NCI-H128 (cell line): ENCODE data around the gene ARHGAP15.

Source experiments
- DNase-seq: peaks from one replicate; lab custom pipeline; 2025; ENCODE audit not compliant: unreplicated experiment; lab: John Stamatoyannopoulos, UW

The ARHGAP15 gene

DNA sequence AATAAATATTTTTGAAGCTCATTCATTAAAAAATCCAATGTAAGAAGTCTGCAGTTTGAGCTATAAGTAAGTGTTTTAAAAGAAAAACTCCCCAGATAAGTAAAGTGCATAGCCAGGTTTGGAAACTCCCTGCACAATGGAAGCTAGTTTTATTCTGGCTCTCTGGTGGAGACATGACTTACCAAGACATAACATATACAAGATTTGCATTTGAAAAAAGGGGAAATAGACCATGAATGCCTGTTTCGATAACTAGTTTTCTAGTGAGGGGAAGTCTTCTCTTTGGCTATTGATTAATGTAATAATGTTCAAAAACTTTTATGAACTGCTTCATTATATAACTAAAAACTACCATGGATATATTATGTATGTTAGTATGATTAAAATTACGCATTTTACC is 435.2 kb downstream of the ARHGAP15 start:
- DNase-seq: no peak

DNA sequence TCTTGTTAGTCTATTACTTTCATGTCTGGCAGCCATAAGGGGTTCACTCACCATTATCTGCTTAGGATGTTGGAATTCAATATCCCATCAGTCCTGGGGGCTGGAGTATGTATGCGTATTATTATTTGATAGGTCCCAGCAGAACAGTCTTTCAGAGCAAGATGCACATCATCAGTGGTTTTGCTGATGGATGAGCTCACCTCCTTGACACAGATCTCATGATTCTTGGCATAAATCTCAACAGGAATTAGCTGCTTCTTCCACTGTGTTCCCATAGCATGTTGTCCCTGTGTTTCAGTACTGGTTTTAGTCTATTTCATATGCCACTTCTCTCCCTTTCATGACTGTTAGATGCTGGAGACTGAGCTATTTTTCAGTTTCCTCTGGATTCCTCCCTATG is 442.5 kb downstream of the ARHGAP15 start:
- DNase-seq: no peak

DNA sequence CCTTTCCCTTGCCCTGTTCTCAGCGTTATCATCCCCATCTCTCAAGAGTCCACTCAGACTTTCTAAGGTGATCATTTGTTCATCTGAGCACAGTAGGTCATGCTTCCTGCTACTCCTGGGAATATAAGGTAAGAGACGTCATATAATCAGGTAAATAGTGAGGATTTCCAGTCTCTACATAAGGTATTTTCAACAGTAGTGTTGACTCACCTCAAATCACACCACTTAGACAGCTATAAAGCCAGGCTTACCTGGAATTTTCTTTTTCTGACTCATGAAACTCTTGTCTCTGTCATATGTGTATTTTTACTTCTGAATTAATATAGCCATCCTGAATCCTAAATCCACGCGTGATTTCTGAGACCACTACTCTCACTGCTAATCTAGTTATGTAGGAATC is 443.2 kb downstream of the ARHGAP15 start:
- DNase-seq: no peak

DNA sequence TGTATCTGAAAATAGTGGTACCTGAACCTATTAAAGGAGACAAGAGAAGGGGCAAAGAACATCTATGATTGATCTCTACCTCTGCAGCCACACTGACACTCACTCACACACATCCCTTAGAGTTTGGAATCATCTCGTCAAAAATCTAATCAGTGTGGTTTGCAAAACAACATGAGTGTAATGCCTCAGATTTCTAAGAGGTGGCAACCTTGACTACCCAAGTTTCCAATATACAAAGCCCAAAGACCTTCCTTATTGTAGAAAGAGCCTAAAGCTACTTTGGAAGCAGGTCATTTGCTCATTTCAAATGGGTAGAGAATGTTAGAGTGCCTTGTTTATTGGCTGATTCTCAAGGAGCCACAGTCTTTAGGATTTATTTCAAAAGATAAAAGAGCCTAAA is 444.9 kb downstream of the ARHGAP15 start:
- DNase-seq: no peak

DNA sequence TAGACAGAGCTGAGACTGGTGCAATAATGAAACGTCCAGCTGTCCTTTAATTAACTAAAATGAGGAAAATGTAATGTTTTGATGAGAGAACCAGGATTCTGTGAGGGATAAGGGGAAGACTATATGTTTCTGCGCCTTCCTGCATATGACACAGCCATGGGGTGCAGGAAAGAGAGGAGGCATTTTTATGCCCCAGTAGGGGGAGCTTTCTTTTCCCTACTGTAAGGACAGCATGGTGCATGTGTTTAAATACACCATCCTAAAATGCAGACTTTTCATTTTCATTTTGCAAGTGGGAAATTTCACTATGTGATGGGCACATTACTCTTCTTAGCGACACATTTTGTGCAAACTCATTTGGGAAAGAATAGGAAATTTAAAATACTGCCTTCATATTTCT is 446.1 kb downstream of the ARHGAP15 start:
- no peak for DNase-seq

DNA sequence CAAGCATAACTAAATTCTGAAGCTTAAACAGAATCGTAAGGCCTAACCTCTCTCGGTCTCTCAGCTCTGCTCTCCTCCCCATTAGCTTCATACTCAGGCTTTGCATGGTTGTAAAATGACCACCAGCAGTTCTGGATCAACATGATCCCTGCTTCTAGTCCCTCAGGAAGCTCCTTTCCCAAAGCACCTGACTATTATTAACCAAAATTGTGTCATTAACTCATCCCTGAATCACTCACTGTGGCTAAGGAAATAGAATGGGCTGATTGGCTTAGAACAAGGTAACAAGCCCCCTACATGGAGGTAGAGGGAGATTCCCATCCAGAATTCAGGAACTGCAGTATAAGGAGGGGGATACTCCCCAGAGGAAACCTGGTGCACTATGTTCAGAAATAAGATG is 448.3 kb downstream of the ARHGAP15 start:
- DNase-seq: no peak

DNA sequence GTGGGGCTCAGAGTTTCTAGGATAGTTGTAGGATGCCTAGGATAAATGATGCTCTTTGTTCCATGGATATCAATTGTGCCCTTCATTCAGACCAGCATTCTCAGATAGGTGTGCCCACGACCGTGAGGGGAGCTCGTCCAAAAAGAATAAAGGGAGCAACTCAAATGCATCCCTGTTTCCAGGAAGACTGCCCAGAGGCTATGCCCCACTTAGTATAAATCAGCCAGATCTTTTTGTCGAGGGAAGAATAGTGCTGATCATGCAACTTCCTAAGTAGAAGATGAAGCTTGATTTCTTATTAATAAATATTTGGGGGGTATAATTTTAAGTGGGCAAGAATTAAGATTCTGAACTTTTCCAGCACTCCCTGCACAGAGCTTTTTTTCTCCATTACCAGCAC is 450.2 kb downstream of the ARHGAP15 start:
- no peak for DNase-seq

DNA sequence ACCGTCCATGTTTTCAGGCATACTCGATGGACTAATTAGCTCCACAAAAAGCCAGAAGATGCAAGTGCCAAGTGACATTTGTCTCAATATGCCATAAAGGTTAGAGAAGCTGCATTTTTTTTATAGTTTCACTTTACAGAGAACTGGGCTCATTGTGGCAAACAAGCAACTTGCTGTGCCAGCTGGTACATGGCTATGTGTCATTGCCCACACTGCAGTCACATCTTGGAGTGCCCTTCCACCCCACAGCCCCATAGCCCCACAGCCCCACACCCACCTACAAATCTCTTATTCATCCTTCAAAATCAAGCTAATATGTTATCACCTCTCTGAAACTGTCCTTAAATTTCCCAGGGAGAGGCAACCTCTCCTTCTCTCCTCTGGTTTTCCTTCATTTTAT is 451.9 kb downstream of the ARHGAP15 start:
- no peak for DNase-seq

DNA sequence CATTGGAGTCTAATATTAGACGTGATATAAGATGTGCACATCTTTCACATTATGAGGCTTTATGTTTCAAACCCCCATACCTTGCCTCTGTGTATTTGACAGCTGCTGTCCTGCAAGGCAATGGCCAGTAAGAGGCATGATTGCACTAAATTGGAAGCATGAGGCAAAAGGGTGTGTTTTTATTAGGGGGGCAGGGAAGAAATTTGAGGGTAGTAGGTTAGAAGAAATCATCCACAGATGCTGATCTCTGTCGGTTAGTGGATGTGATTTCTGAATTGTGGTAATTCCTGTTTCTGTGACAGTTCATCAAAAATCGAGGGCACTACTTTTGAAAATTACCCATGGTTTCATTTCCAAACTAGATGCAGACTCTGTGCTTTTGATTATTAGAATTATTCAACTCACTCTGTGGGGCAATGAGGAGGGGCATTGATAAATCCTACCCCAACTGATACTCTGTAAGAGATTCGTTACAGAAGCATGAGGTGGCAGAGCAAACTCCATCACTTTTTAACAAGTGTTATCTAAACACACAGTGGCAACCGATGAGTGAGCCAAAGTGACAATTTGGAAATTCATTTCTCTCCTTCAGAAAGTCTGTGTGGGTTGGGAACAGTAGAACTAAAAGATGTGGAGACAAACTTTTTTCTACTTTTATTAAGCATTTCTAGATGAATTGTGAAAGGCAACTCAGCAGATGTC is 453.0 kb downstream of the ARHGAP15 start:
- DNase-seq: no peak

DNA sequence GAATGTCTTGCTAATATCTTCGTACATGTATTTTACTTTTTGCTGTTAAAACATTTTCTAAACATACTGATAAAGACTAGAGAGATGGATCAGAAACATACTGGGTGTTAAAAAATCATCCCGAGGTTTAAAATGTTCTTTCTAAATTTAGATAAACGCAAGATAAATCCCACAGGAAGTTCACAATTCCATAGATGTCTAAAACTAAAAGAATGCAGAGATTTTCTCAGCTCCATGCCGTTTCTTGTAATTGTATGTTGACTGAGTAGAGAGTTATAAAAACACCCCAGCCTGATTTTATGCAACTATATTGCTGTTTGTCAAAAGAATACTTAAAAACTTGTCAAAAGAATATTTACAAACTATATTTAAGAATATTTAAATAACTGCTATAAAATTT is 455.7 kb downstream of the ARHGAP15 start:
- no peak for DNase-seq

DNA sequence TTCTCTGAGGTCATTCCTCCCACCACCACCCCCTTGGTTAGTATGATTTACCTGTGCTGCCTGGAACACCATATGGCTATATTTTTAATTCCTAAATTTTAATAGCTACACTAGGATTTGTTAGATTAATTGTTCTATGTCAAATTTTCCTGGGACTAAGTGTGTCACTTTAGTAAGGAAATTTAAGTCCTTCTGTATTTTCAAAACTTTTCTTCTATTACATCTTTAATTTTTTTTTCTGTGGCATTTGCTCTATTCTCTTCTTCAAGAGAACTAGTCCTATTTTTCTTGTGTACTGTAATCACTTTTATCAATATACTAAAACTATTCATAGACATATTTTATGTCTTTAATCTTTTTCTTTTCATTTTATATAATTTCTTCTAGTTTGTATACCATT is 456.9 kb downstream of the ARHGAP15 start:
- DNase-seq: no peak

DNA sequence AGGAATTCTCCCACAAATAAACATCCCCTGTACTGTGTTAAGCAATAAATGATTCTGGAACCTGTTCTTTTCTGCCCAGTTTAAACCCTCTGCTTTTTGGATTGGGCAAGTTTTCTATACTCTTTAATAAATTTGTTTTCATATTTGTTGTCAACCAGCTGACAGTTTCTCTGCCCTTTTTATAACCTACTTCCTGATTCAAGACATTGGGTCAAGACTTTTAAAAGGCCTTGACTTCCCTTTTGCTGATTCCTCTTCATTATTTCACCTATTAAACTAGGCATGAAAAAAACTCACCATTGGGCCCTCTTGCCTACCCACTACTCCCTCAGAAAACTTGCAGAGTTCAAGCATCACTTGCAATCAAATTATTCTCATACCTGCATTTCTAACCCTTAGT is 459.5 kb downstream of the ARHGAP15 start:
- DNase-seq: no peak

DNA sequence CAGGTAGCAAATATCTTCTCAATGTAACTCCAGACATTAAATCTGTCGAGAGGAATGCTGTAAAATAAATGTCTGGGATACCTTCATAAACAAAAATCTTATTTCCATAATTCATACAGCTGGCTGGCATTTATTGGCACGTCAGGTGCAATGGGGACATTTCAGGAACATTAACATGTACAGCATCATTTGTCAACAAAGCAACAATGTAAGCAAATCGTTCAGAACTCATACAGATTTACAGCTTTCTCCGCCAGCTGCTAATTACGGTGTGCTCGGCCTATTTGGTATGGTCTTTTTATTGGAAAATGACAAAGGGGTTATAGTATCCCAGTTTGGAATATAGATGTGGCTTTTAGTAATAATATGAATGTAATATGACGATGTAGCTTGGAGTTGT is 464.9 kb downstream of the ARHGAP15 start:
- no peak for DNase-seq

DNA sequence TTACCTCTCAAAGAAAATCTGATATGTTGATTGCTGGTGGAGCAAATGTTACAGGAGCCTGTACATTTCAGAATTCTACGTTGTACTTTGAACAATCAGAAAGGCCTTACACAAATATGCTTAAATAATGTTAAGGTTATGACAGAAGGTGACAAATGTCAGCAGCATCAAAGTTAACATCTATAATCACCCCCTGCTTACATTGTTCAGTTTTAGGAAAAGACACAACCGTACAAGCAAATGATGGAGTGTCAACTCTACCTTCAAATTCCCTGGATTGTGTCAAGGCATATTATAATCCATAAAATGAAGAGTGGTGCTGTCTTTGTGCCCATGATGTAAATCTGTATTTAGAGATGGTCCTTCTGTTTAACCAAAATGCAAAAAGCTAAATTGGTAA is 465.5 kb downstream of the ARHGAP15 start:
- no peak for DNase-seq

DNA sequence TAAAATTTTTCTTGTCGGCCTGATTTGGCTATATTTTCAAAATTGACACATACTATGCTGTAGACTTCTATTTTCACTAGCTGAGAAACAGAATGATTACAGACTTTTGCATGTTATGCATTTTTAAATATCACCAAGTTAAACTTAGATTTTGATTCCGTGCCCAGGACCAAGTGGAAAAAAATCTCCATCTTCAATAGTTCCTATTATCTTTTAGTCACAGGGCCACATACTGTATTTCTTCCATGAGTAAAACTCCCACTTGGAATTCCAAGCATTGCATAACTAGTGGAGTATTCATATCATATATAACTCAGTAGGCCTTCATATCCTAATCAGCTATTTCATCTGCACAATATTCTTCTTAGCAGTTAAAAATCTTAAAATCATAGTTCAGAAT is 470.9 kb downstream of the ARHGAP15 start:
- DNase-seq: no peak

DNA sequence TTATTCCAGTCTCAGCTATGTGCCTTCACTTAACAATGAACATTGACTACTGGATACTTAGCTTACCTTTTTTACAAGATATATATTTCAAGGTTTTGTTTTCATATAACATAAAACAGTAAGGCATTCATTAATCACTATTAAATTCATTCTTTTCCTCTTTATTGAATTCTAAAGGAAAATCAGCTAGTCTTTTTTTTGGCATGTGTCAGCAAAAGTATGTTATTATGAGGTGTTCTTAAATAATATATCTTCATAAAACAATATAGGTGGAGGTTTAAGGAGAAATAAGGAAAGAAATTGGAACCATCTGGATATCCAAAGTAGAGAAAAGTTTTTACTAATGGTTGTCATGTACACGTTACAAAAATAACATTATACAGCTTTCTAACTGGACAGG is 472.6 kb downstream of the ARHGAP15 start:
- DNase-seq: no peak

DNA sequence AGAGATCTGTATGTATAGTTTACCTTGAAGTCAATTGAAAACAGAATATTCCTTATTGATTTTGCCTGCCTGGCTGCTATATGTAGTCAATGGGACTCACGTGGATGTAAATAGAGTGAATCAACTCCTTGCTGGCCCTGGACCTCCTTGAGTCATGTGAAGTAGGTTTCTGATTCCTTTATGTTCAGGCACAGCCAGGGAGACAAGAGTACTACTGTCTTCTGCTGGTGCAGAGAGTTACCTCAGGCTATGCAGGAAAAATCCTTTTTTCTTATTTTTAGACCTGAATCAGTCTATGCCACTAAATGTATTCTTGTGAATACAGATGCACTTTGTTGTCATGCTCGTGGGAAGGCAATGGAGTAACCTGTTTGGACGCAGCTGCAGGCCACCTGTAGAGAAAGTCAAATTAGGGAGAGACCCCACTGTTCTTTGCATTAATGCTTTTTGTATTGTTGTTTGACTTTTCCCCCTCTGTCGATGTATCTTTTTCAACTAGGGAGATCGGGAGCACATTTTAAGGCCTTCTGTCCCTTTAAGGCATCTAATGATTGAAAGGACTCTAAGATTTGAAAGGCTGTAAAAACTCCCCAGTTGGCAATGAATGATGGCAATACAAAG is 473.9 kb downstream of the ARHGAP15 start:
- DNase-seq: no peak

DNA sequence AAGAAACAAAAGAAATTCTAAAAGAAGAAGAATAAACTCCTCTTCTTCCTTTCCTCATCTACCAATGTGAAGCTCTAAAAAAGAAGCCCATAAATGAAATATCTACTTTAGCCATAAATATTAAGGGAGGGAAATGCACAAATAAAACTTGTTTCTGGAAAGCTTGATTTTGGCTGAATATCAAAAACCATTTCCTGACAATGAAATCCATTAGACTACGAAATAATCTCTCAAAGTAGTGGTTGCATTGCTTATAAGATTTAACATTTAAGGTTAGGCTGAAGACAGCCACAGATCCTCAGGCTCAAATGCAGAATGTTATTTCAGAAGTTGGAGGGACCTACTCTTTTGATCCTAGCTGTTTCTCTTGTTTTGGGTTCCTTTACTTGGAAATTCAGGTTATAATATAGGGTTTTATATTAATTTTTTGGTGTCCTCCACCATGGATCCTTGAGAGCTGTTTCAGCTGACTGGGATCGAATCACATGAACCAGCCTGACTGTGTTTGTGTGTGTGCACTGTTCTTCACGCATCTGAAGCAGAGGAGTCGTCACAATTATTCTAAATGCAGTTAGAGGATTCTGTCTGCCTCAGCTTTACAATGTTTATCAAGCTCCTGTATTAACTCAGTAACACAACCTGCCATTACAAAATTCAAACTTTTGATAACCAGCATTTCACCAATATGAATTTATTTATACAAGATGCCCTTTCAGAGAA is 474.8 kb downstream of the ARHGAP15 start:
- no peak for DNase-seq

DNA sequence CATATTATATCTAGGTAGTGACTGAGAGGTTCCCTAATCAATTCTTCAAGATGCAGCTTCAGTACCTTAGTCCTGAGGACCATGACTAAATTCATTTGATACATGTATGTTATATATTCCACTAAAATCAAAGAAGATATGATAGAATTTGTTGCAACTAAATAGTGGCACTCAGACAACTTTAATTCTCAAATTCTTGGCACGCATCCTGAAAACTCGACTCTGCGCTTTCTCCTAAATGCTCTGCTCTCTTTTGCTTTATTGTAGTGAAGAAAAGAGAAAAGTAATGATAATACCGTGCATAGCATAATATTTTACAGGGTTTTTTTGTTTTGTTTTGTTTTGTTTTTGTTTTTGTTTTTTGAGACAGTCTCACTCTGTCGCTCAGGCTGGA is 475.3 kb downstream of the ARHGAP15 start:
- DNase-seq: no peak

DNA sequence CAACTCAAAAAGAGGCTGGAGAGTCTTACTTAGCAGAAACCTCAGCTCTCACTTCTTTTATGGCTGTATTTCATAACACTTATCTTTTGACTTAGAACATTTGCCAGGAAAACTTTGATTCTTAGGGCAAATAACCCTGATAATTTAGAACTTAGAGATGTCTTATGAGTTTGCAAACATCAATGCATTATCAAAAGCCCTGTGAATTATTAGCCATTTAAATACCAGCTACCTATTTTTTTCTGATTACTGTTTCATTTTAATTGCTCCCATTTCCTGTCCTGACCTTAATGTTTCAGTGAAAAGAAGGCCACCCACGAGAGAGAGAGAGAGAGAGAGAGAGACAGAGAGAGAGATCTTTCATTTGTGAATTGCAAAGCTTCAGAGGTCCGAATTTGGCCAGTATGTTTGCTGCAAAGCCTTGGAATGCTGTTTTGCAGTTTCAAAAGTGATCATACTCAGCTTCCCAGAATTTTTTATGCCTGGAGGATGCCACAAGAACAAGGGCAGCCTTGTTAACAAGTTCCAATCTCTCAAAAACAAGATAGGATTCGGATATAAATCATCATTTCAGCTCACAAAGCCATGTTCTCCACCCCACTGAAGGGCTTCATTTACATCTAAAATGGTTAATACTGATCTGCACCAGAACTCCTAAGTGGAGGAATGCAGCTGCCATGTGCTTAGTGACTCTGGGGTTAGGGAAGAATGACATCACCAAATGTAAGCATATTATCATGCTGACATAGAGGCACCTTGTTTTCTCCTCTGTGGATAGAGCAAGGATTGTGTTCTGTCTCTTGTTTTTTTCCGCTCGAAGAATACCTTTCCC is 478.2 kb downstream of the ARHGAP15 start:
- no peak for DNase-seq

DNA sequence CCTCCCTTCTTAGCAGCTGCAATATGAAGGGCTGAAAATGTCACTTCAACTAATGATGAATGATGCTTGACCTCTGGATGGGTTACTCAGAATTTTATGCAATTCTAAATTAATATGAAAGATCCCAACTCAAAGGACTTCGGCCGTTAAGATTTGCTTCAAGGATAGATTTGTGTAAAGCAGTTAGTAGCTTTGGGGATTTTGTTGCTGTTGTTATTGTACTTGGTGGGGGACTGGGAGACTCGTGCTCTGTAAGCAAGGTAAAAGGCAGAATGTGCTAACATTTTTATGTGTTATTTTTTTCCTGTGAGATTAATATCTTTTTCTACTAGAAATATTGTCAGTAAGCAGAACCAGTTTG is 478.8 kb downstream of the ARHGAP15 start:
- DNase-seq: no peak

DNA sequence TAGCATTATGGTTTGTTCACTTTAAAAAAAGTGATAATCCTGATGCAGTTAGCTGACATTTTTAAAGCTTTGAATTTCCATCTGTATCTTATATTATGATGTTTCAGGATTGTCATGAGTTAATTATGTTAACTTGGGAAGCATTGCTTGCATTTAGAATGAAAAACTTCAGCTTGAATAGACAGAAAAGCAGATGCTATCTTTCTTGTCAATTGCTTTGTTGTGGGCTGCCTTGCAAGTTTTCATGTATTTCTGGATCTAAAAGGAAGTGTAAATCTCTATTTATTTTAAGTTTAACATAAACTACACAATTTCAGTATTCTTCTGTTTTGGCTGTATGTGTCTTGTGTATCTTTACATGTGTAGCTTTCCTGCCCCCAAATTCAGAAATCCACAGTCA is 479.5 kb downstream of the ARHGAP15 start:
- no peak for DNase-seq
